SKM-1 treated with dmso at 0.1 percent for 144 hours (cell line): ENCODE measurements around the gene PRM2.

Experiments
- DNase-seq: peaks from one replicate; lab custom pipeline; 2025; ENCODE audit not compliant: unreplicated experiment; lab: John Stamatoyannopoulos, UW

The PRM2 gene

GRCh38 chr16:11232852-11233726 is 43.2 kb downstream of the PRM2 start:
- DNase-seq: no peak

GRCh38 chr16:11232302-11232851 is 43.9 kb downstream of the PRM2 start:
- DNase-seq: no peak

- no peak for DNase-seq
Measured at GRCh38 chr16:11231367-11231970, 44.8 kb downstream of the PRM2 start.

GRCh38 chr16:11229906-11230305 is 46.4 kb downstream of the PRM2 start:
- DNase-seq: no peak

GRCh38 chr16:11229432-11229831 is 46.8 kb downstream of the PRM2 start:
- DNase-seq: no peak

GRCh38 chr16:11225677-11226549 is 50.4 kb downstream of the PRM2 start:
- DNase-seq: no peak
